ENCODE results near the gene SERTM2. TPM values are rescaled to one million over a fixed set of nuclear protein-coding genes. Genes with fewer than 3 reads are reported as not detected.

SERTM2 gene
- total RNA-seq, 1 donor from 2014 or later: 1.7 TPM

DNA sequence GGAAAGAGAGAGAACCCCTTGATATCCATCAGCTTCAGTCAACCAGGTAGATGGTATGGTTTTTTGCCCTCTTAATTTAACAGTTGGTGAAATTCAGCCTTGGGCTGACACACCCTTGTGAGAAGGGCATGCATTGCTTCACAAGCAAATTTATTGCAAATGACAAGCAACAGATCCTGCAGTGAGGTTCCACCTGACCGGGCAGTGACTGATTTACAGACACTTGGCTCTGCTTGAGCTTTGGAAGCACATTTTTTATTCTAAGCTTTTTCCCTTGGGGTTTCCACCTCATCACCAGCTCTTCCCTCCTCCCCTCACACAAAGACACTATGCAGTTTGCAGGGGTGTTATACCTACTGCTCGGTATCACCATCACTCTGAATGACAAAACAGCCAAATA, 28.3 kb upstream of the SERTM2 start:
- no peaks in the 10 kb centered on the region for H3K36me3 Mint-ChIP-seq
- no peak for DNase-seq (ENCODE audit: extremely low spot score, unreplicated experiment)
- H3K9me3 Mint-ChIP-seq: peaks cover 6% of the 10 kb centered on the region
- no peaks in the 10 kb centered on the region for H3K4me1 Mint-ChIP-seq (ENCODE audit: unreplicated experiment)
- no peak for TF ChIP-seq CTCF (conservative IDR thresholded peaks at IDR 0.05)
- no peak overlapping the region for H3K4me3 Mint-ChIP-seq
- no peaks in the 10 kb centered on the region for H3K27me3 Mint-ChIP-seq
- no peak overlapping the region for H3K27ac Mint-ChIP-seq

DNA sequence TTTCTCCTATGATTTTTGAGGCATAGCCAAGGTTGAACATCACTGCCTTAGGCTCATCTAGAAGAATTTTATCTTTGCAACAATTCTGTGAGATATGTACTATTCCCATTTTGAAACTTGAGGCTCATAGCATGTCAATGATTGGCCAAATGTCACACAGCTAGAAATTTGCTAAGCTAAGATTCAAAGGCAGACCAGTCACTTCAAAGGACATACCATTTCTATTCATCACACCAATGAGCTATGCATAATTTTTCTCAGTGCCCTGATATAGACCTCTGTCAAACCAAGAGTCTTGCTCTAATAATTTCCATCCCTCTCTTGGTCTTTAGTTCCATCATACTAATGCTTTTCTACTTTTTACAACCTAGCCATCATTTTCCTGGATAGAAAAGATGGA, 27.6 kb upstream of the SERTM2 start:
- Mint-ChIP-seq H3K27me3 (no peaks in the 10 kb centered on the region), H3K27ac (no peak overlapping the region), H3K4me3 (no peak overlapping the region), H3K4me1 (ENCODE audit: unreplicated experiment) (no peaks in the 10 kb centered on the region), H3K36me3 (no peaks in the 10 kb centered on the region), H3K9me3 (peaks cover 8% of the 10 kb centered on the region)
- TF ChIP-seq CTCF (conservative IDR thresholded peaks at IDR 0.05): no peak
- DNase-seq (ENCODE audit: extremely low spot score, unreplicated experiment): no peak

DNA sequence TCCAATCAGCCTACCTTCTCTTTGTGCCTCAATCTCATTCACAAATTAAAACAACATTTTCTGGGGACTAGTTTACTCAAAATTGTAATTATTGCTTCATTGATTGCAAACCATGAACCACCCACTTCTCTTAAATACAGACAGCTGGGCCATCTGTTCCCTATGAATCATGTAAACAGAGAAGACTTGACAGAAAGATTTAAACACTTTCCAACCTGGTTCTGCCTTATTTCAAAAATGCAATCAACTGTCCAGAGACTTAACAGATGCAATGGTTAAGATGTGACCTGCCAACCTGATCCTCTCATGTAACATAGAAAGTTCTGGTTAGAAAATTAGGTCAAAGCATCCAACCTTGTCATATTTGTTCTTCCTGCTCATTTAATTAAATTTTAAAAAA, 20.8 kb upstream of the SERTM2 start:
- peaks cover 3% of the 10 kb centered on the region for H3K9me3 Mint-ChIP-seq
- H3K27ac Mint-ChIP-seq: no peak overlapping the region
- no peak overlapping the region for H3K4me3 Mint-ChIP-seq
- no peak for DNase-seq (ENCODE audit: extremely low spot score, unreplicated experiment)
- TF ChIP-seq CTCF (conservative IDR thresholded peaks at IDR 0.05): no peak
- H3K36me3 Mint-ChIP-seq: no peaks in the 10 kb centered on the region
- no peaks in the 10 kb centered on the region for H3K27me3 Mint-ChIP-seq
- H3K4me1 Mint-ChIP-seq (ENCODE audit: unreplicated experiment): peaks cover 13% of the 10 kb centered on the region

DNA sequence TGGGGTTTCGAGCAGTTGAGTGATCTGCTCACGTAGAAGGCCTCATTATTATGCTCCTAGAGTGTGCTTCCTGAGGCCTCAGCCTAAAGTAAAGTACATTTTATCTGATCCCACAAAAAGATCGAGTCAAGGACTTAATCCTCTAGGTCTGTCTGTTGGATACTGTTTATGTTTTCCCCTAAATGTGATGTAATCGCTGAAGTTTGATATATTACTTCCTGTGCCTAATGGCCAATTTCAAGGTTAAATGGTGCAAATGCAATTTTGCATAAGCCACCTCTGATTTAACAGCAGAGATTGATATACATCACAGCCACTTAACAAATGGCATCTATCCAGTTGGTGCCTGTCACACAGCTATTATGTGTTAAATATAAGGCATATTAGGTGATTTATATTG, 19.4 kb upstream of the SERTM2 start:
- Mint-ChIP-seq H3K36me3 (no peaks in the 10 kb centered on the region), H3K27ac (no peak overlapping the region), H3K4me3 (no peak overlapping the region), H3K9me3 (peaks cover 3% of the 10 kb centered on the region), H3K27me3 (no peaks in the 10 kb centered on the region), H3K4me1 (ENCODE audit: unreplicated experiment) (peaks cover 13% of the 10 kb centered on the region)
- no peak for DNase-seq (ENCODE audit: extremely low spot score, unreplicated experiment)
- no peak for TF ChIP-seq CTCF (conservative IDR thresholded peaks at IDR 0.05)

GRCh38 chrX:111498538-111499103, 12.8 kb upstream of the SERTM2 start:
- Mint-ChIP-seq H3K4me1 (ENCODE audit: unreplicated experiment) (no peaks in the 10 kb centered on the region), H3K36me3 (no peaks in the 10 kb centered on the region), H3K4me3 (no peak overlapping the region)

More at GRCh38 chrX:111498538-111499103, 12.8 kb upstream of the SERTM2 start:
- Mint-ChIP-seq H3K27ac (no peak overlapping the region), H3K27me3 (no peaks in the 10 kb centered on the region), H3K9me3 (no peaks in the 10 kb centered on the region)
- DNase-seq (ENCODE audit: extremely low spot score, unreplicated experiment): no peak
- no peak for TF ChIP-seq CTCF (conservative IDR thresholded peaks at IDR 0.05)

Data from type B pancreatic cell (in vitro differentiated cells).